GM19324 (cell line): Measurements from ENCODE around the gene HAGHL.
"Not testable (repeated sequence)": the region's sequence is repeated elsewhere in the genome, so short reads cannot be mapped to it uniquely, and the experiment has no call there.

Experiments
- ATAC-seq: cut with Tn5 transposase; IDR thresholded peaks from one replicate; pipeline ENCODE4 v1.9.1; 2021; ENCODE audit warnings: mild to moderate bottlenecking, moderate library complexity; ENCODE audit not compliant: unreplicated experiment, low FRiP score

The HAGHL gene

GRCh38 chr16:687499-687898 lies 39.4 kb upstream of the HAGHL start:
- no peak for ATAC-seq

- no peak for ATAC-seq
These were observed 37.6 kb upstream of the HAGHL start for GRCh38 chr16:689175-689897.

DNA sequence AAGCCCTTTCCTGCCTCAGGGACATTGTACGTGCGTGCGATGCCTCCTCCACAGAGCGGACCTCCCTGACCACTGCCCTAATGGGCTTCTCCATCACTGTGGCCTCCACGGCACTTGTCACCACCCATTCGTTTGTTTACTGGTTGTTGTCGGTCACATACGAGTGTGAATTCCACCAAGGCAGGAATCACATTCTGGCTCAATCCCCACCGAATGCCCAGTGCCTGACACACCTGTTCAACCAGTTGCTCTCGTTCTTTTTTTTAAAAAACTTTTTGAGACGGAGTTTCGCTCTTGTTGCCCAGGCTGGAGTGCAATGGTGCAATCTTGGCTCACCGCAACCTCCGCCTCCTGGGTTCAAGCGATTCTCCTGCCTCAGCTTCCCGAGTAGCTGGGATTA lies 35.7 kb upstream of the HAGHL start:
- not testable (repeated sequence) for ATAC-seq

DNA sequence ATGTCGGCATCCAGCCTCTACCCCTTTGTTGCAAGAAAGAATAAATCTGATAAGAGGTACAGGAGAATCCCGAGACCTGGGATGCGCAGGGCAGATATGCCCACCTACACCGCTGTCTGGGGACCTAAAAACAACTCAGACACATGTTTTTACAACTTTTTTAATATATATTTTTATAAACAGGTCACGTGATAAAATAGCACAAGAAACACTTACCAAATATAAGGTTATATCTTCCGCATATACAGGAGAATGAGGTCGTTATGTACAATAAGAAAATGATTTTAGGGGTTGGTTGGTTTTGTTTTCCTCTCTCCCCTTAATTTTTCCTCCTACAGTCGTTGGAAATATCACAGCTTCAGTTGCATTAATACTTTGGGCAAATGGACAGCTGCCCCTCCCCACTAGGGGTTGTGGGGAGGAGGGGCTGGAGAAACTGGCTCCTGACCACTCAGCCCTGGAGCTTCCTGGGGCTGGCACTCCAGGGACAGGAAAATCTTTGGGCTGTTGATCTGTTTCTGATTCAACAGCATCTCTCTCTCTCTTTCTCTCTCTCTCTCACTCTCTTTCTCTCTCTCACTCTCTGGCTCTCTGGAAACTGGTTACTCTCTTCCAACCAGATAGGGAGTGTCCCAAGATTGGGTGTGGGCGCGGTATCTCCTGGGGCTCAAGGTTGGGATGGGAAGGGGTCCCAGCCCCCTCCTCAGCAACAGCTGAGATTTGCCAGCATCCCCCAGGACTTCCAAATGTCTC lies 34.4 kb upstream of the HAGHL start:
- ATAC-seq, result no peak

- no peak for ATAC-seq
These were observed 33.5 kb upstream of the HAGHL start for GRCh38 chr16:693364-693763.

DNA sequence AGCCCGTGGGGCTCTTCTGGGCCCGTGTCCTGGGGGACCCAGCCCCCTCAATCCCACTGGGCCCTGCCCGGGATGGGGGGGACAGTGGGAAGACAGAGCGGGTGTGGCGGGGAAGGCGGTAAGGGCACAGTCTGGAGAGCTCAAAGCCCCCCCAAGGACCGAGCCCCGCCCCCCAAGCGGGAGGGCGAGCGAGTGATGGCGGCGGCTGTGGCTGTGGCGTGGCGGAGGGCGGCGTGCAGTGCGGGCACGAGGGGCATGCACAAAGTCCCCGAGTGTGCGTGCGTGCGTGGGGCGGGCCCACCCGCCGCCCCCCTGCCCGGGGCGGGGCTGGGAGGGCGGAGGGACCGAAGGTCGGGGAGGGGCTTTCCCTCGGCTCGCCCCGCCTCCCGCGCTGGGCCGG lies 33.1 kb upstream of the HAGHL start:
- ATAC-seq, result no peak

DNA sequence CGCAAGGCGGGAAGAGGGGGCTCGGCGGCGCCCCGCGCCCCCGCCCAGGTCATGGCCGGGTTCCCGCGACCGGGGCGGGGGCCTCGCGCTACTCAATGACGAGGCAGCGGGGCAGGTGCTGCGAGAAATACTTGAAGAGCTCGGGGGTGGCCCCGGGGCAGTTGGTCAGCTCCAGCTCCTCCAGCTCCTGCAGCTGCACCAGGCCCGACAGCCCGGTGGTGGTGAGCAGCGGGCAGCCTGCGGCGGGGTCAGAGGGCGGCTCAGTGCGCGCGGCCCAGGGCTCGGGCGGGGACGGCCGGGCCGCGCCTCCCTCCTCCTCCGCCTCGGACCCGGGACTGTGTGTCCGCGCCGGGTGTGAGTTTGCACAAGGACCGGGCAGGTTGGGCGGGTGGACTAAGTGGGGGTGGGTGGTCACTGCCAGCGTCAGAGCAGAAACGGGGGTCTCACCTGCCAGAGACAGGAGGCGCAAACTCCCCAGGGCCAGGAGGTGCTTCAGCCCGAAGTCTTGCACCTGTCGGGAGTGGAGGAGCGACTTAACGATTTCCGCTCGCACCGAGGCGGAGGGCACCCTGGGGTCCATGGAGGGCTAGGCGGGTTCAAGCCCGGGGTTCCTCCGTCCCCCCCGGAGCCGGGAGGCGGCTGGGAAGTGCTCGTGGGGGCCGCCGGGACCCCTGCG lies 32.6 kb upstream of the HAGHL start:
- ATAC-seq, result no peak

- ATAC-seq, result no peak
These were observed 32.0 kb upstream of the HAGHL start for GRCh38 chr16:694863-695354.

- no peak for ATAC-seq
These were observed 31.4 kb upstream of the HAGHL start for GRCh38 chr16:695355-696089.

- ATAC-seq, result no peak
These were observed 27.8 kb upstream of the HAGHL start for GRCh38 chr16:698911-699671.

- no peak for ATAC-seq
These were observed 26.0 kb upstream of the HAGHL start for GRCh38 chr16:700684-701584.

GRCh38 chr16:702341-702740 lies 24.6 kb upstream of the HAGHL start:
- ATAC-seq, result no peak

DNA sequence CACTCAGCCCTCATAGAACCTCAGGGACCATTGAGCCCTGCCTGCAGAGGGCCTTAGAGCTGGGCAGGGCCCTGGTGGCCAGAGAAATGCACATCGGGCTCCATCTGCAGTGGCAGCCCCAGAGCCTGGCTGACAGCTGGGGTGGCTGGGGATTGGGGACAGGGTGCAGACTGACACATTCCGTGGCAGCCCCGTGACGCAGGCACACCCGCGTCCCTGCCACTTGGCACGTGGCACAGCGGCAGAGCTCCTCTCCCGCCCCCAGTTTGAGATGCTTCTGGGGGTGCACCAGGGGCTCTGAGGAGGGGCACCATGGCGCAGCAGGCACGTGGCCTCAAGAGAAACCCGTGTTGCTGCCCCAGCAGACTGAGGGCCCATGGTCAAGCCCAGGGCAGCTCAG lies 23.5 kb upstream of the HAGHL start:
- ATAC-seq, result no peak

DNA sequence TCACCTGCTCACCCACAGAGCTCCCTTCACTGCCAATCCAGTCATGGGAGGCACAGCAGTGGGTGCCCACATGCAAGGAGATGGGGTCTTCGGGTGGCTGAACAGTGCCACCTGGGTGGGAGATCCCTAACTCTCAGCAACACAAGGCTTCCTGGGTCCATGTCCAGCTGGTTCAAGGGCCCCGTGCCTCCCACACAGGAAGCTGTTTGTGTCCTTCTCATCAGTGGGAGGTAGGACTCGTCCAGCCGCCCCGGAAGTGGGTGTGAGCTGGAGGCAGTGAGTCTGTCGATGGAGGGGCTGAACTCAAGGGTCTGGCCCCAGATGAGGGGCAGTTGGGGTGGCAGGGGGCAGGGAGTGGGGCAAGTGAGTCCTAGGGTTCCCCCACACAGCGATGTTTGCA lies 22.9 kb upstream of the HAGHL start:
- ATAC-seq, result no peak

GRCh38 chr16:704552-705380 lies 22.1 kb upstream of the HAGHL start:
- ATAC-seq, result no peak

DNA sequence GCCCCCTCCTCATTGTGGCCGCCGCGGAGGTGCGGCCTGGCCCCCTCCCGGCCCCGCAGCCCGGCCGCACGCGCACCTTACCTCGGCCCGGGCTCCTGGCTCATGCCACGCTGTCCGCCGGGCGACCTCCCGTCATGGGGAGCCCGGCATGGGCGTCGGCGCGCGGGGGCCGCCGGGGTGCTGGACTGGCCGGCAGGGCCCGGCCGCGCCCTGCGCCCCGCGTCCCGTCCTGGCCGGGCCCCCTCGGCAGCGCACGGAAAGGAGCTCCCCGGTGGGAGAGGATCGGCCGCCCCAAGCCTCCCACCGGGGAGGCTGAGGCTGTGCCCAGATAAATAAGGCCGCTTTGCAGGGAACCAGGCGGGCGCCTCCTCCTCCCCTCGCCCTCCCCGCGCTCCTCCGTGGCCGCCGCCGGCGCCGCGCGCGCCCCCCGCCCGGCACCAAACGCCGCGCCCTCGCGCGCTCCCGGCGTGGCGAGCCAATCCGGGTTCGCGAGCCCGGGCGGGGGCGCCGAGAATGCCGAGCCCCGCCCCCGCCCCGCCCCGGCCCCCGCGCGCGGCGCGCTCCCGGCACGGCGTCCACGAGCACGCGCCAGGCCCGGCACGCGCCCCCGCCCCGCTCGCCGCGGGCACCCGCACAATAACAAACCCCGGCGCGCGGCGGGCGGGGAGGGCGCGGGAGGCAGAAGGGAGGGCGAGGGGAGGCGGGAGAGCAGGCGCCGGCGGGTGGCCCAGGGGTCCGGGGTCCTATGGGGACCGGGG lies 21.3 kb upstream of the HAGHL start, which contains the start of gene FBXL16:
Gene FBXL16, minus strand, starts transcription at position 371 of the 758 bp plus-strand sequence. CDS start 8,396 bp downstream, outside the sequence.
- ATAC-seq, result no peak
